Breast epithelium (tissue), 4 donors: ENCODE results near the gene IMMP2L. TPM values are rescaled to one million over a fixed set of nuclear protein-coding genes. Genes with fewer than 3 reads are reported as not detected.

Source experiments
- DNase-seq, 2 donors: peaks; one replicate each; pipeline ENCODE4 v3.0.0-alpha.2; 2019; ENCODE audit warnings: low spot score in 2 of 2
- H3K27ac ChIP-seq, 2 donors: fragments of 200-600 bp; sonication (generic) in 1 of 2; one replicate each; pipeline ENCODE4 v1.5.1; 2016 to 2019; ENCODE audit warnings: mild to moderate bottlenecking in 1 of 2
- H3K27me3 ChIP-seq, 2 donors: fragments of 200-600 bp; sonication (generic) in 1 of 2; one replicate each; pipeline versions ENCODE4 v1.5.1 to v1.6.0; 2017 to 2019; ENCODE audit warnings: control low read depth in 1 of 2, mild to moderate bottlenecking in 1 of 2
- H3K36me3 ChIP-seq: fragments of 200-600 bp; one replicate; pipeline ENCODE4 v1.5.1; 2019
- H3K4me1 ChIP-seq, 2 donors: fragments of 200-600 bp; sonication (generic); one replicate each; pipeline ENCODE4 v1.5.1; 2016 to 2019; ENCODE audit warnings: control low read depth in 1 of 2
- H3K4me3 ChIP-seq, 3 donors: fragments of 200-600 bp; sonication (generic); 1 replicate in 2 of 3; 2 replicates in 1 of 3; pipeline ENCODE4 v1.5.1; 2016 to 2019; ENCODE audit warnings: mild to moderate bottlenecking in 3 of 3, moderate library complexity in 2 of 3
- H3K9me3 ChIP-seq, 2 donors: fragments of 200-600 bp; sonication (generic) in 1 of 2; one replicate each; pipeline ENCODE4 v1.5.1; 2016 to 2019; ENCODE audit warnings: control low read depth in 1 of 2
- CTCF ChIP-seq, 3 donors: fragments of 450-650 bp; IDR thresholded peaks; one replicate each; pipeline ENCODE4 v1.5.1; 2016 to 2017; ENCODE audit warnings: antibody characterized with exemption in 3 of 3, mild to moderate bottlenecking in 3 of 3, moderate library complexity in 3 of 3
- POLR2A ChIP-seq: fragments of 450-650 bp; IDR thresholded peaks from one replicate; pipeline ENCODE4 v1.6.1; 2016; ENCODE audit warnings: antibody characterized with exemption, mild to moderate bottlenecking, moderate library complexity
- POLR2AphosphoS5 ChIP-seq, 3 donors: sonication (generic); formaldehyde crosslinking; IDR thresholded peaks; one replicate each; pipeline ENCODE4 v1.6.1; 2017; ENCODE audit warnings: antibody characterized with exemption in 3 of 3
- intact Hi-C: fragments of 100-400 bp; cut with DNase I; formaldehyde crosslinking; loops from one replicate; pipeline ENCODE4 v1.15.1; 2023; ENCODE audit warnings: low total_unique reads
- total RNA-seq, 3 donors: library from RNA; depleted of rRNA; stranded (reverse); fragments of >200 nt; gene quantifications; one replicate each; pipeline ENCODE4 v1.1.0, GENCODE V29; 2016

The IMMP2L gene
- total RNA-seq, 3 donors from 2014 or later = 19.8 to 39.7 (median 30.8) TPM

DNA sequence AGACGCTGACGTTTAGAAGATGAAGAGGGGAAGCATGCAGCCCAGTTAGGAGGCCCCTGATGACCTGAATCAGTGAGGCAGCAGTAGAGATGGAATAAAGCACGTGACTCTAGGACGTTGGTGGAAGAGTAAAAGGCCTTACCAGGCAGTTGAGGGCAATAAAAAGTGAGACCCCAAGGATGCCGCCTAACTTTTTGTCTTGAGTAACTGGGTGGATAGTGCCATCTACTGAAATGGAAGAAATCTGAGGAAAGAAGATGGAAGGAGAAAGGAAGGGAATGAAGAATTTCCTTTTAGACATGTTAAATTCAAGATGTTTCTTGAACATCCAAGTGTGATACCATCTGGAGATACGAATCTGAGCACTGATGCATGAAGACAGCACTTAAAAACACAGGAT, 691.4 kb downstream of the IMMP2L start:
- H3K27ac ChIP-seq = no peak overlapping the region
- TF ChIP-seq CTCF (IDR thresholded peaks at IDR 0.05) (no peak), POLR2A (no peak), POLR2AphosphoS5 (IDR thresholded peaks at IDR 0.05) (no peak)
- no peaks in the 10 kb centered on the region for H3K9me3 ChIP-seq
- H3K4me3 ChIP-seq = no peak overlapping the region
- no peaks in the 10 kb centered on the region for H3K36me3 ChIP-seq
- no peaks in the 10 kb centered on the region for H3K4me1 ChIP-seq
- no peak for DNase-seq
- H3K27me3 ChIP-seq = no peaks in the 10 kb centered on the region
- intact Hi-C loops = no loop called here

- H3K27me3 ChIP-seq = no peaks in the 10 kb centered on the region
- DNase-seq = no peak
- H3K4me1 ChIP-seq = no peaks in the 10 kb centered on the region
- intact Hi-C loops = no loop called here
- no peaks in the 10 kb centered on the region for H3K36me3 ChIP-seq
- TF ChIP-seq POLR2AphosphoS5 (IDR thresholded peaks at IDR 0.05) = no peak
- TF ChIP-seq POLR2A = no peak
- no peak for TF ChIP-seq CTCF (IDR thresholded peaks at IDR 0.05)
- no peak overlapping the region for H3K4me3 ChIP-seq
- H3K9me3 ChIP-seq = no peaks in the 10 kb centered on the region
- H3K27ac ChIP-seq = no peak overlapping the region
Observed at GRCh38 chr7:110868458-110868857, 693.8 kb downstream of the IMMP2L start.

GRCh38 chr7:110867771-110868170, 694.5 kb downstream of the IMMP2L start:
- intact Hi-C loops = no loop called here
- TF ChIP-seq POLR2A = no peak
- TF ChIP-seq CTCF (IDR thresholded peaks at IDR 0.05) = no peak
- TF ChIP-seq POLR2AphosphoS5 (IDR thresholded peaks at IDR 0.05) = no peak
- DNase-seq = no peak
- H3K27me3 ChIP-seq = no peaks in the 10 kb centered on the region
- H3K36me3 ChIP-seq = no peaks in the 10 kb centered on the region
- H3K27ac ChIP-seq = no peak overlapping the region
- no peaks in the 10 kb centered on the region for H3K4me1 ChIP-seq
- H3K4me3 ChIP-seq = no peak overlapping the region
- H3K9me3 ChIP-seq = no peaks in the 10 kb centered on the region

DNA sequence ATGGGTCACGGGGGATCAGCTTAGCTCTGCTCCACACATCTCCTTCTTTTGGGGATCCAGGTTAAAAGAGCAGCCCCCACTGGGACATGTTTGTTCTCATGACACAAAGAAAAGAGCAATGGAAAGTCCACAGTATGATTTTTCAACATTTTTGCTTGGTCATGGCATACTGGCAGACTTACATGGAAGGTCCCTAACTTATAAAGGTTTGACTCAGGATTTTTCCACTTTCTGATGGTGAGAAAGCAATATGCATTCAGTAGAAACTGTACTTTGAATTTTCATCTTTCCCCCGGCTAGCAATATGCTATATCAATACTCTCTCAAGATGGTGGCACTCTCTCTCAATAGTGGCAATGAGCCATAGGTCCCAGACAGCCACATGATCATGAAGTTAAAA, 699.0 kb downstream of the IMMP2L start:
- TF ChIP-seq POLR2A (no peak), POLR2AphosphoS5 (IDR thresholded peaks at IDR 0.05) (no peak), CTCF (IDR thresholded peaks at IDR 0.05) (no peak)

DNA sequence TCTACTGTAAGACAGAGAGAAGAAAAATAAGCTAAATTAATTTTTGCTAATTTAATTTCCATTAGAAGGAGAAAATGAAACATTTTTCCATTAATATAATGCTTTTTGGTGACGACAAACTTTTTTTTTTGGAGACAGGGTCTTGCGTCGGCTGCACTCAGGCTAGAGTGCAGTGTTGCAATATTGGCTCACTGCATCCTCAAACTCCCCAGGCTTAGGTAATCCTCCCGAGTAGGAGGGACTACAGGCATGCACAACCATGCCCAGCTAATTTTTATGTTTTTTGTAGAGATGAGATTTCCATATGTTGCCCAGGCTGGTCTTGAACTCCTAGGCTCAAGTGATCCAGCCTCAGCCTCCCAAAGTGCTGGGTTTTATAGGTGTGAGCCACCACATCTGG, 701.1 kb downstream of the IMMP2L start:
- Histone ChIP-seq H3K27me3 (no peaks in the 10 kb centered on the region), H3K4me3 (no peak overlapping the region), H3K36me3 (no peaks in the 10 kb centered on the region), H3K9me3 (no peaks in the 10 kb centered on the region), H3K27ac (no peak overlapping the region), H3K4me1 (no peaks in the 10 kb centered on the region)
- intact Hi-C loops = no loop called here
- TF ChIP-seq POLR2AphosphoS5 (IDR thresholded peaks at IDR 0.05) (no peak), POLR2A (no peak)
- DNase-seq = no peak

More for the DNA sequence above, 699.0 kb downstream of the IMMP2L start:
- Histone ChIP-seq H3K36me3 (no peaks in the 10 kb centered on the region), H3K27ac (no peak overlapping the region), H3K9me3 (no peaks in the 10 kb centered on the region), H3K27me3 (no peaks in the 10 kb centered on the region), H3K4me3 (no peak overlapping the region), H3K4me1 (no peaks in the 10 kb centered on the region)
- intact Hi-C loops = no loop called here
- no peak for DNase-seq

- TF ChIP-seq POLR2A (no peak), CTCF (IDR thresholded peaks at IDR 0.05) (no peak), POLR2AphosphoS5 (IDR thresholded peaks at IDR 0.05) (no peak)
- no peak for DNase-seq
- intact Hi-C loops = no loop called here
- H3K27me3 ChIP-seq = no peaks in the 10 kb centered on the region
- no peaks in the 10 kb centered on the region for H3K4me1 ChIP-seq
- no peak overlapping the region for H3K4me3 ChIP-seq
- H3K36me3 ChIP-seq = no peaks in the 10 kb centered on the region
- no peaks in the 10 kb centered on the region for H3K9me3 ChIP-seq
- no peak overlapping the region for H3K27ac ChIP-seq
Observed at GRCh38 chr7:110857106-110857505, 705.2 kb downstream of the IMMP2L start.
